ENCODE results near the gene SSPN. TPM values are rescaled to one million over a fixed set of nuclear protein-coding genes. Genes with fewer than 3 reads are reported as not detected.

SSPN gene
- total RNA-seq, 1 donor from 2014 or later: 1.7 TPM

DNA sequence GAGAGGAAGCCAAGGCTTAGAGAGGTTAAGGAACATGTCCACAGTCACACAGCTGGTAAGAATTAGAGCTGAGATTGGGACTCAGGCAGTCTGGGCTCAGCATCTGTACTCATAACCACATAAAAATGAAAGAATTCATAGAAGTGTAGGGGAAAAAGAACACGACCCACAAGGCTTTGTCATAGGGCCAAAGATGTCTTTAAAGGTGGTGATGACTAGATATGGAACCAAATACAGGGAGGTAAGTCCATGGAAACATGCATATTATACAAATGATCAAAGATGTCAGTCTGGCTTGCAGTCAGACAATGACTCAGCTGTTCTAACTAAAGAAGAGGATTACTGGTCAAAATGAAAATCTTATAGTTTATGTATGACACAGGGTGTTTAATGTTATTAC lies 7.2 kb upstream of the SSPN start:
- no peaks in the 10 kb centered on the region for H3K27me3 ChIP-seq (ENCODE audit: control insufficient read depth, insufficient read depth, low read length)
- H3K4me3 ChIP-seq (ENCODE audit: low read depth, low read length): no peak overlapping the region
- TF ChIP-seq, protein P1, sequence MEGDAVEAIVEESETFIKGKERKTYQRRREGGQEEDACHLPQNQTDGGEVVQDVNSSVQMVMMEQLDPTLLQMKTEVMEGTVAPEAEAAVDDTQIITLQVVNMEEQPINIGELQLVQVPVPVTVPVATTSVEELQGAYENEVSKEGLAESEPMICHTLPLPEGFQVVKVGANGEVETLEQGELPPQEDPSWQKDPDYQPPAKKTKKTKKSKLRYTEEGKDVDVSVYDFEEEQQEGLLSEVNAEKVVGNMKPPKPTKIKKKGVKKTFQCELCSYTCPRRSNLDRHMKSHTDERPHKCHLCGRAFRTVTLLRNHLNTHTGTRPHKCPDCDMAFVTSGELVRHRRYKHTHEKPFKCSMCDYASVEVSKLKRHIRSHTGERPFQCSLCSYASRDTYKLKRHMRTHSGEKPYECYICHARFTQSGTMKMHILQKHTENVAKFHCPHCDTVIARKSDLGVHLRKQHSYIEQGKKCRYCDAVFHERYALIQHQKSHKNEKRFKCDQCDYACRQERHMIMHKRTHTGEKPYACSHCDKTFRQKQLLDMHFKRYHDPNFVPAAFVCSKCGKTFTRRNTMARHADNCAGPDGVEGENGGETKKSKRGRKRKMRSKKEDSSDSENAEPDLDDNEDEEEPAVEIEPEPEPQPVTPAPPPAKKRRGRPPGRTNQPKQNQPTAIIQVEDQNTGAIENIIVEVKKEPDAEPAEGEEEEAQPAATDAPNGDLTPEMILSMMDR (IDR thresholded peaks at IDR 0.05; ENCODE audit: insufficient read depth, low read length, poor library complexity, severe bottlenecking): no peak
- no peaks in the 10 kb centered on the region for H3K36me3 ChIP-seq (ENCODE audit: control insufficient read depth, insufficient read depth, low read length)
- no peak for DNase-seq (ENCODE audit: low read depth)

DNA sequence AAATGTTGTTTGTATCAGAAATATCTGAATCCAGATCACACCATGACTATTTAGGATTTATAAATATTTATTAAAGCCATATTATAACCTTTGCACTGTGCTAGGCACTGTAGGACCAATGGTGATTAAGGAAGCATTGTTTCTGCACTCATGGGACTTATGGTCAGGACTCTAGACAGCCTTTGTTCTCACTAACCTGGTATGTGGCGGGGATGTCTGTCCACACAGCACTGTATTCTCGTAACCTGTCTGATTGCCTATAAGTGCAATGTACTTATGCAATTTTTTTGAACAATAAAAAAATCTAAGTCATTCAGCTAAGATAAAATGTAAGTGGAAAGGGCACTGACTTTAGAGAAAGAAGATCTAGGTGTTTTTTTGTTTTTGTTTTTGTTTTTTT lies 6.7 kb upstream of the SSPN start:
- no peak for DNase-seq (ENCODE audit: low read depth)
- H3K27me3 ChIP-seq (ENCODE audit: control insufficient read depth, insufficient read depth, low read length): no peaks in the 10 kb centered on the region
- H3K4me3 ChIP-seq (ENCODE audit: low read depth, low read length): no peak overlapping the region
- H3K36me3 ChIP-seq (ENCODE audit: control insufficient read depth, insufficient read depth, low read length): no peaks in the 10 kb centered on the region
- TF ChIP-seq, protein P1 (IDR thresholded peaks at IDR 0.05; ENCODE audit: insufficient read depth, low read length, poor library complexity, severe bottlenecking): no peak

DNA sequence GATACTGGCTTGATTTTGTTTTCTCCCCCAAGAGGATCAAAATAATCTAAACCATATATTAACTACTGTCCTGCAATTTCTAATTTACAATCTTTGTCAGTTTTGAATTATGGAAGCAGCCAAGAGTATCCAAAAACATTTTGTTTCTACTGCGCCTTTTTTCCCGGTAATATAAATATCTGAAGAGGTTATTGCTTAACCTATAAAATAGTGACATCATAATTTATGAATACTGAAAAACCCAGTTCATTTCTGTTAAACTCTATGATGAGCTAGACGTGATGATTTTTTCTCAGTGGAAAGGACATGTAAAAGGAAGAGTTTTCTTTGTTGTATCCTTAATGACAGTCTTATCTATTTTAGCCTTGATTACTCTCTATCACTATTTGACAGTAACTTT lies 3.2 kb upstream of the SSPN start:
- TF ChIP-seq, protein P1 (IDR thresholded peaks at IDR 0.05; ENCODE audit: insufficient read depth, low read length, poor library complexity, severe bottlenecking): no peak
- no peak overlapping the region for H3K4me3 ChIP-seq (ENCODE audit: low read depth, low read length)
- DNase-seq (ENCODE audit: low read depth): no peak
- H3K36me3 ChIP-seq (ENCODE audit: control insufficient read depth, insufficient read depth, low read length): no peaks in the 10 kb centered on the region
- H3K27me3 ChIP-seq (ENCODE audit: control insufficient read depth, insufficient read depth, low read length): no peaks in the 10 kb centered on the region

DNA sequence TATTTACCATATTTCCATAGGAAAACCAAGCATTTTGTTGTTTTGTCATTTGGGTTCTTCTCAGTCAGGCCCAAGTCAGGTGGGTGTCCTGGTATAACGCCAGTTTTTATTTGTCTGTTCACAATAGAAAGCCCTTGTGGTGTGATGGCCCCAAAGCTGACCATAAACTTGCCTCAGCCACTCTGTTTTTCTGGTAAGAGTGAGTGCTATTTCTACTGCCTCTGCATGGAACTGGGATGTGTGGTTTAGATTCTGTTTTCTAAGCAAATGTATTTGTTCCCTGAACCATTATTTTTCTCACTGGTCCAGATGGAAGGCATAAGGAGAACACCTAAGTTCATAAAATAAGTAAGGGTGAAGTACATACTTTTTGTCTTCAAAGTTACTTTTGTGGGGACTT lies 1.8 kb upstream of the SSPN start:
- no peak for DNase-seq (ENCODE audit: low read depth)
- no peaks in the 10 kb centered on the region for H3K27me3 ChIP-seq (ENCODE audit: control insufficient read depth, insufficient read depth, low read length)
- TF ChIP-seq, protein P1 (IDR thresholded peaks at IDR 0.05; ENCODE audit: insufficient read depth, low read length, poor library complexity, severe bottlenecking): no peak
- H3K4me3 ChIP-seq (ENCODE audit: low read depth, low read length): no peak overlapping the region
- no peaks in the 10 kb centered on the region for H3K36me3 ChIP-seq (ENCODE audit: control insufficient read depth, insufficient read depth, low read length)

DNA sequence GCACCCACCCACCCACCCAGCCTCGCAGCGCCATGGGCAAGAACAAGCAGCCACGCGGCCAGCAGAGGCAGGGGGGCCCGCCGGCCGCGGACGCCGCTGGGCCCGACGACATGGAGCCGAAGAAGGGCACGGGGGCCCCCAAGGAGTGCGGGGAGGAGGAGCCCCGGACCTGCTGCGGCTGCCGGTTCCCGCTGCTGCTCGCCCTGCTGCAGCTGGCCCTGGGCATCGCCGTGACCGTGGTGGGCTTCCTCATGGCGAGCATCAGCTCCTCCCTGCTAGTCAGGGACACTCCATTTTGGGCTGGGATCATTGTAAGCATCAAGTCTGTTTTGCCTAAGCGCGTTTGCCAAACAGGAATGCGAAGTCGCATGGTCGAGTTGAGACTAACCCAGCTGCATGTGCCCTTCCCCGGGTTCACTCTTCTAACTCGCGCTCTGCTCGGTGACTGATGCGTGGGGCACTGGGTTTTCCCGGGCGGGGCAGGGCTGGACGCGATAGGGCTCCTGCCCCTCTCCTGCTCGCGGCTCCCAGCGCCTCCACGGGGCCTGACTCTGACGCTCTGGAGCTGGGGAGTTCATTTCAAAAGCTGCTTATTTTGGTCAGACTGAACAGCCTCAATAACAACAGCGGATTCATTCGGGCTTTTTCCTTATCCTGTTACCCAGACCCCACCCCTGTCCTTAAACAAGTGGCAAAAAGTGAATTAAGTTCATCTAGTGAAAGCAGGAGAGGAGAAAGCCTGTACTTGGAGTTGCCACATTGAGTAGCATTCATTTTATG lies 458 bp downstream of the SSPN start:
- DNase-seq (ENCODE audit: low read depth): no peak
- Histone ChIP-seq H3K27me3 (ENCODE audit: control insufficient read depth, insufficient read depth, low read length) (no peaks in the 10 kb centered on the region), H3K36me3 (ENCODE audit: control insufficient read depth, insufficient read depth, low read length) (no peaks in the 10 kb centered on the region), H3K4me3 (ENCODE audit: low read depth, low read length) (peak overlapping the region; percentile 52)
- TF ChIP-seq, protein P1 (IDR thresholded peaks at IDR 0.05; ENCODE audit: insufficient read depth, low read length, poor library complexity, severe bottlenecking): no peak

DNA sequence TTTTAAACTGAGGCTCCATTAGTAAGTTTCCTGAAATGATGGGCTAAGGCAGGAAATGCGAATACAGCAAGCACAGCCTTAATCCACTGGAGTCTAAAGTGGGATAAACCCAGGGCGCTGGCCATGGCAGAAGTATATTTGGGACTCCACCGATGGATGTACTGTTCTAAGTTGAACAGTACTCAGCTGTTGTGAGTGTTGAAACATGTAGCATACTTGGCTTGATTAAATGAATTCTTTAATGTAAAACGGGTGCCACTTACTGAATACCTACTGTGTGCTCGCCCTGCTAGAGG lies 996 bp downstream of the SSPN start:
- no peaks in the 10 kb centered on the region for H3K36me3 ChIP-seq (ENCODE audit: control insufficient read depth, insufficient read depth, low read length)
- H3K27me3 ChIP-seq (ENCODE audit: control insufficient read depth, insufficient read depth, low read length): no peaks in the 10 kb centered on the region
- TF ChIP-seq, protein P1 (IDR thresholded peaks at IDR 0.05; ENCODE audit: insufficient read depth, low read length, poor library complexity, severe bottlenecking): no peak
- peak overlapping the region; percentile 52 for H3K4me3 ChIP-seq (ENCODE audit: low read depth, low read length)
- no peak for DNase-seq (ENCODE audit: low read depth)

Measured in kidney epithelial cell (primary cell).